HG02970 (cell line): ENCODE data around the gene GCNA.

Experiments used
- ATAC-seq: cut with Tn5 transposase; IDR thresholded peaks from one replicate; pipeline ENCODE4 v1.9.1; 2021; ENCODE audit warnings: mild to moderate bottlenecking, moderate library complexity, moderate number of reproducible peaks; ENCODE audit not compliant: unreplicated experiment, low FRiP score

Gene GCNA

GRCh38 chrX:71578253-71579135 lies at the start of gene GCNA:
Gene GCNA, plus strand, starts transcription at chrX:71578437. Its CDS starts 2,385 bp downstream, at chrX:71580822.
- ATAC-seq: no peak

- peak; percentile 8 for ATAC-seq
These were observed 46.0 kb upstream of the GCNA start for GRCh38 chrX:71532078-71532752.

- ATAC-seq: peak; percentile 68
These were observed 45.3 kb upstream of the GCNA start, which contains the start of gene OGT for GRCh38 chrX:71532753-71533425. Gene OGT, plus strand, starts transcription at chrX:71533104. Its CDS starts 196 bp downstream, at chrX:71533300.

- ATAC-seq: no peak
These were observed 44.8 kb upstream of the GCNA start for GRCh38 chrX:71533516-71533850.

GRCh38 chrX:71533851-71534561 lies 44.2 kb upstream of the GCNA start:
- no peak for ATAC-seq

GRCh38 chrX:71534773-71535544 lies 43.3 kb upstream of the GCNA start:
- ATAC-seq: no peak

GRCh38 chrX:71536285-71536684 lies 42.0 kb upstream of the GCNA start:
- no peak for ATAC-seq

- no peak for ATAC-seq
These were observed 40.5 kb upstream of the GCNA start for GRCh38 chrX:71537743-71538142.

- no peak for ATAC-seq
These were observed 37.4 kb upstream of the GCNA start for GRCh38 chrX:71540801-71541200.

GRCh38 chrX:71541210-71542022 lies 36.8 kb upstream of the GCNA start:
- ATAC-seq: no peak

GRCh38 chrX:71542411-71542810 lies 35.8 kb upstream of the GCNA start:
- ATAC-seq: no peak

- no peak for ATAC-seq
These were observed 35.4 kb upstream of the GCNA start for GRCh38 chrX:71542825-71543224.

- ATAC-seq: no peak
These were observed 34.9 kb upstream of the GCNA start for GRCh38 chrX:71543316-71543715.

GRCh38 chrX:71545364-71545763 lies 32.9 kb upstream of the GCNA start:
- ATAC-seq: no peak

- ATAC-seq: no peak
These were observed 31.4 kb upstream of the GCNA start for GRCh38 chrX:71546879-71547278.

- no peak for ATAC-seq
These were observed 30.9 kb upstream of the GCNA start for GRCh38 chrX:71547339-71547738.

- ATAC-seq: no peak
These were observed 28.3 kb upstream of the GCNA start for GRCh38 chrX:71549986-71550385.

GRCh38 chrX:71550578-71550977 lies 27.7 kb upstream of the GCNA start:
- ATAC-seq: no peak

- ATAC-seq: no peak
These were observed 22.2 kb upstream of the GCNA start for GRCh38 chrX:71556036-71556435.
